Caco-2 (cell line): ENCODE data around the gene PHLPP1. TPM values are rescaled to one million over a fixed set of nuclear protein-coding genes. Genes with fewer than 3 reads are reported as not detected.
A peak's percentile ranks its signal among the peaks of the same experiment; 100 is the strongest.

Experiments used
- BruUV-seq: library from RNA; stranded (reverse); fragments of 400-500 nt; replicated peaks from 2 replicates; lab custom pipeline; 2021; lab: Mats Ljungman, UMichigan
- CTCF ChIA-PET: fragments of 300-600 bp; sonication (Branson Sonifier 250); formaldehyde crosslinking; loops from one replicate; lab custom pipeline; 2022; ENCODE audit warnings: antibody characterized with exemption; lab: Charles Lee
- POLR2A ChIA-PET: fragments of 300-600 bp; sonication (Branson Sonifier 250); formaldehyde crosslinking; loops from one replicate; lab custom pipeline; 2022; ENCODE audit warnings: antibody characterized with exemption; lab: Charles Lee
- DNase-seq, 2 experiments: peaks; one replicate each; pipeline versions ENCODE4 v3.0.0 to v3.0.0-alpha.2; 2020 to 2022
- H3K27me3 ChIP-seq: replicated peaks from 2 replicates; pipeline ENCODE4 v1.6.0; 2011; ENCODE audit warnings: low read length; ENCODE audit not compliant: control insufficient read depth, insufficient read depth
- H3K36me3 ChIP-seq: 2 replicates; pipeline ENCODE4 v1.5.1; 2011; ENCODE audit warnings: low read length; ENCODE audit not compliant: control insufficient read depth, insufficient read depth
- H3K4me1 ChIP-seq: fragments of 250-450 bp; sonication (Bioruptor Pico); 2 replicates; pipeline ENCODE4 v1.5.1; 2020; ENCODE audit warnings: mild to moderate bottlenecking
- H3K4me3 ChIP-seq: 2 replicates; pipeline ENCODE4 v1.5.1; 2011; ENCODE audit warnings: low read depth, mild to moderate bottlenecking, control low read depth, low read length
- H3K9me3 ChIP-seq: fragments of 250-450 bp; sonication (Bioruptor Pico); 2 replicates; pipeline ENCODE4 v1.5.1; 2020; ENCODE audit warnings: mild to moderate bottlenecking, moderate library complexity
- H3K27ac Mint-ChIP-seq: one replicate; pipeline ENCODE4 v1.8.0; 2022; ENCODE audit warnings: mixed read lengths; ENCODE audit not compliant: unreplicated experiment
- H3K27me3 Mint-ChIP-seq: one replicate; pipeline ENCODE4 v1.8.0; 2022; ENCODE audit warnings: mixed read lengths; ENCODE audit not compliant: insufficient read depth, unreplicated experiment
- H3K36me3 Mint-ChIP-seq: one replicate; pipeline ENCODE4 v1.8.0; 2022; ENCODE audit warnings: mild to moderate bottlenecking, mixed read lengths; ENCODE audit not compliant: insufficient read depth, unreplicated experiment
- H3K4me1 Mint-ChIP-seq: one replicate; pipeline ENCODE4 v1.8.0; 2022; ENCODE audit warnings: low read depth, mixed read lengths; ENCODE audit not compliant: unreplicated experiment
- H3K4me3 Mint-ChIP-seq: one replicate; pipeline ENCODE4 v1.8.0; 2022; ENCODE audit warnings: mild to moderate bottlenecking, moderate library complexity, mixed read lengths; ENCODE audit not compliant: unreplicated experiment
- H3K9me3 Mint-ChIP-seq: one replicate; pipeline ENCODE4 v1.8.0; 2022; ENCODE audit warnings: mixed read lengths; ENCODE audit not compliant: unreplicated experiment
- CTCF ChIP-seq, 2 experiments: fragments of 200-600 bp in 1 of 2; IDR thresholded peaks; 1 replicate in 1 of 2; 2 replicates in 1 of 2; pipeline versions ENCODE4 v1.5.1 to v1.8.0; 2011 to 2022; ENCODE audit warnings: antibody characterized with exemption in 1 of 2, control low read depth in 1 of 2, inconsistent platforms in 1 of 2, low read depth in 1 of 2, low read length in 1 of 2, mild to moderate bottlenecking in 1 of 2, moderate library complexity in 1 of 2; ENCODE audit not compliant: insufficient read depth in 1 of 2, severe bottlenecking in 1 of 2, unreplicated experiment in 1 of 2
- intact Hi-C: fragments of 100-400 bp; cut with micrococcal nuclease; formaldehyde crosslinking; loops from one replicate; pipeline ENCODE4 v1.10.0; 2022; ENCODE audit not compliant: unreplicated experiment
- total RNA-seq: library from RNA; stranded (reverse); gene quantifications from 2 replicates; pipeline ENCODE4 v1.2.3, GENCODE V29; 2022

PHLPP1 gene
- total RNA-seq, 1 experiment from 2014 or later: 20.1 TPM

GRCh38 chr18:62875323-62875722 lies 160.0 kb downstream of the PHLPP1 start:
- H3K27me3 Mint-ChIP-seq: no peaks in the 10 kb centered on the region
- H3K4me1 Mint-ChIP-seq: peaks cover 19% of the 10 kb centered on the region
- no TSS peak for BruUV-seq
- Histone ChIP-seq H3K9me3 (no peaks in the 10 kb centered on the region), H3K27me3 (no peaks in the 10 kb centered on the region), H3K4me1 (peaks cover 41% of the 10 kb centered on the region), H3K36me3 (no peaks in the 10 kb centered on the region), H3K4me3 (no peak overlapping the region)
- CTCF ChIA-PET: no interaction called here
- no peaks in the 10 kb centered on the region for H3K9me3 Mint-ChIP-seq
- TF ChIP-seq CTCF (IDR thresholded peaks at IDR 0.05; ENCODE audit: insufficient read depth in 1 of 2, low read depth in 1 of 2, low read length in 1 of 2, severe bottlenecking in 1 of 2, unreplicated experiment in 1 of 2): no peak
- H3K27ac Mint-ChIP-seq: peak overlapping the region; percentile 32
- POLR2A ChIA-PET: no interaction called here
- intact Hi-C loops: no loop called here
- H3K36me3 Mint-ChIP-seq: no peaks in the 10 kb centered on the region
- H3K4me3 Mint-ChIP-seq: no peak overlapping the region
- DNase-seq: no peak

- no peaks in the 10 kb centered on the region for H3K36me3 ChIP-seq
- Mint-ChIP-seq H3K27ac (peak overlapping the region; percentile 32), H3K27me3 (no peaks in the 10 kb centered on the region), H3K4me3 (peak overlapping the region; percentile 44), H3K4me1 (peaks cover 19% of the 10 kb centered on the region), H3K36me3 (no peaks in the 10 kb centered on the region), H3K9me3 (no peaks in the 10 kb centered on the region)
- no TSS peak for BruUV-seq
- CTCF ChIA-PET: no interaction called here
- POLR2A ChIA-PET: no interaction called here
- no peak for TF ChIP-seq CTCF (IDR thresholded peaks at IDR 0.05; ENCODE audit: insufficient read depth in 1 of 2, low read depth in 1 of 2, low read length in 1 of 2, severe bottlenecking in 1 of 2, unreplicated experiment in 1 of 2)
- intact Hi-C loops: no loop called here
- H3K4me3 ChIP-seq: no peak overlapping the region
- no peaks in the 10 kb centered on the region for H3K9me3 ChIP-seq
- peaks cover 41% of the 10 kb centered on the region for H3K4me1 ChIP-seq
- H3K27me3 ChIP-seq: no peaks in the 10 kb centered on the region
- DNase-seq: peak in 1 of 2 experiments; percentile 53
These were observed 160.8 kb downstream of the PHLPP1 start for GRCh38 chr18:62876111-62876510.

GRCh38 chr18:62876828-62877227 lies 161.5 kb downstream of the PHLPP1 start:
- no TSS peak for BruUV-seq
- H3K9me3 Mint-ChIP-seq: no peaks in the 10 kb centered on the region
- DNase-seq: no peak
- Histone ChIP-seq H3K4me1 (peaks cover 41% of the 10 kb centered on the region), H3K27me3 (no peaks in the 10 kb centered on the region), H3K9me3 (no peaks in the 10 kb centered on the region), H3K4me3 (no peak overlapping the region), H3K36me3 (no peaks in the 10 kb centered on the region)
- peaks cover 4% of the 10 kb centered on the region for H3K36me3 Mint-ChIP-seq
- intact Hi-C loops: no loop called here
- POLR2A ChIA-PET: no interaction called here
- peak overlapping the region; percentile 20 for H3K27ac Mint-ChIP-seq
- no peaks in the 10 kb centered on the region for H3K27me3 Mint-ChIP-seq
- CTCF ChIA-PET: interaction anchor here (1.0 kb wide), 1 partner anchor 12 kb away, joined by 3 read pairs; no protein-coding TSS in a partner anchor
- peak overlapping the region; percentile 44 for H3K4me3 Mint-ChIP-seq
- TF ChIP-seq CTCF (IDR thresholded peaks at IDR 0.05; ENCODE audit: insufficient read depth in 1 of 2, low read depth in 1 of 2, low read length in 1 of 2, severe bottlenecking in 1 of 2, unreplicated experiment in 1 of 2): no peak
- peaks cover 19% of the 10 kb centered on the region for H3K4me1 Mint-ChIP-seq
